Panc1 (cell line): ENCODE measurements around the gene PDE1A. TPM values are rescaled to one million over a fixed set of nuclear protein-coding genes. Genes with fewer than 3 reads are reported as not detected.

ENCODE experiments used
- ATAC-seq: fragments of 200-7000 bp; cut with Tn5 transposase; 2 replicates; pipeline ENCODE4 v1.9.1; 2020; ENCODE audit warnings: mild to moderate bottlenecking, moderate library complexity
- BruUV-seq: library from RNA; stranded (reverse); fragments of 400-500 nt; replicated peaks from 2 replicates; lab custom pipeline; 2021; lab: Mats Ljungman, UMichigan
- CTCF ChIA-PET: fragments of 300-600 bp; sonication (Branson Sonifier 250); formaldehyde crosslinking; loops from one replicate; lab custom pipeline; 2022; ENCODE audit warnings: antibody characterized with exemption; lab: Charles Lee
- POLR2A ChIA-PET: fragments of 300-600 bp; sonication (Branson Sonifier 250); formaldehyde crosslinking; loops from one replicate; lab custom pipeline; 2022; ENCODE audit warnings: antibody characterized with exemption; lab: Charles Lee
- DNase-seq: peaks from one replicate; pipeline ENCODE4 v3.0.0-alpha.2; 2010; ENCODE audit warnings: low read depth, low spot score
- H3K27ac ChIP-seq: 2 replicates; pipeline ENCODE4 v1.5.1; 2011; ENCODE audit warnings: mild to moderate bottlenecking, low read length, inconsistent platforms
- H3K27me3 ChIP-seq: fragments of 200-500 bp; sonication (Bioruptor generic); 2 replicates; pipeline ENCODE4 v1.6.0; 2014; ENCODE audit warnings: low read length, inconsistent platforms; ENCODE audit not compliant: control insufficient read depth, insufficient read depth
- H3K36me3 ChIP-seq: fragments of 200-500 bp; sonication (Bioruptor generic); 2 replicates; pipeline ENCODE4 v1.5.1; 2014; ENCODE audit warnings: inconsistent platforms, mild to moderate bottlenecking, low read length, moderate library complexity; ENCODE audit not compliant: control insufficient read depth, insufficient read depth
- H3K4me1 ChIP-seq: 2 replicates; pipeline ENCODE4 v1.5.1; 2011; ENCODE audit warnings: inconsistent platforms, mild to moderate bottlenecking, low read length, moderate library complexity; ENCODE audit not compliant: control insufficient read depth, insufficient read depth
- H3K4me3 ChIP-seq, 2 experiments: 2 replicates each; pipeline ENCODE4 v1.5.1; 2011 to 2012; ENCODE audit warnings: low read depth in 2 of 2, low read length in 2 of 2, mild to moderate bottlenecking in 2 of 2, inconsistent platforms in 1 of 2, moderate library complexity in 1 of 2
- H3K9me3 ChIP-seq: fragments of 200-500 bp; sonication (Bioruptor generic); 2 replicates; pipeline ENCODE4 v1.5.1; 2014; ENCODE audit warnings: low read depth, mild to moderate bottlenecking, inconsistent platforms, low read length, moderate library complexity; ENCODE audit not compliant: control insufficient read depth, insufficient read depth
- POLR2AphosphoS5 ChIP-seq: IDR thresholded peaks from 2 replicates; pipeline ENCODE4 v1.6.1; 2012; ENCODE audit warnings: mild to moderate bottlenecking, low read depth, low read length, moderate library complexity
- SIN3A ChIP-seq: IDR thresholded peaks from 2 replicates; pipeline ENCODE4 v1.6.1; 2012; ENCODE audit warnings: low read depth, mild to moderate bottlenecking, low read length, moderate library complexity, borderline replicate concordance; ENCODE audit not compliant: insufficient read depth
- TCF7L2 ChIP-seq: IDR thresholded peaks from 2 replicates; pipeline ENCODE4 v1.6.1; 2011; ENCODE audit warnings: mild to moderate bottlenecking, low read depth, low read length, inconsistent platforms
- in situ Hi-C: cut with HindIII; loops from 2 replicates; pipeline ENCODE4 v1.10.0; 2016; ENCODE audit warnings: low sequenced_read_pairs, low pct_unique_long_range_greater_than_20kb
- intact Hi-C: fragments of 100-400 bp; cut with micrococcal nuclease; formaldehyde crosslinking; loops from one replicate; pipeline ENCODE4 v1.10.0; 2022; ENCODE audit not compliant: unreplicated experiment
- total RNA-seq: library from RNA; stranded (reverse); gene quantifications from one replicate; pipeline ENCODE4 v1.2.1, GENCODE V29; 2021; ENCODE audit not compliant: unreplicated experiment
- TF ChIP-seq, protein P1 (sequence below): fragments of 450-650 bp; IDR thresholded peaks from 2 replicates; pipeline ENCODE4 v1.5.1; 2017; ENCODE audit warnings: mild to moderate bottlenecking
- TF ChIP-seq, protein P2 (sequence below), 2 experiments: IDR thresholded peaks; 2 replicates each; pipeline ENCODE4 v1.6.1; 2011 to 2012; ENCODE audit warnings: low read depth in 2 of 2, control low read depth in 1 of 2, low read length in 1 of 2, mild to moderate bottlenecking in 1 of 2, moderate library complexity in 1 of 2; ENCODE audit not compliant: insufficient read depth in 1 of 2

PDE1A gene
- total RNA-seq, 1 experiment from 2014 or later = 0.08 TPM

GRCh38 chr2:182186132-182186735, 240.6 kb downstream of the PDE1A start:
- DNase-seq = peak; percentile 17
- no TSS peak for BruUV-seq
- in situ Hi-C loops = no loop called here
- H3K36me3 ChIP-seq = no peaks in the 10 kb centered on the region
- no peaks in the 10 kb centered on the region for H3K4me1 ChIP-seq
- TF ChIP-seq, protein P1, sequence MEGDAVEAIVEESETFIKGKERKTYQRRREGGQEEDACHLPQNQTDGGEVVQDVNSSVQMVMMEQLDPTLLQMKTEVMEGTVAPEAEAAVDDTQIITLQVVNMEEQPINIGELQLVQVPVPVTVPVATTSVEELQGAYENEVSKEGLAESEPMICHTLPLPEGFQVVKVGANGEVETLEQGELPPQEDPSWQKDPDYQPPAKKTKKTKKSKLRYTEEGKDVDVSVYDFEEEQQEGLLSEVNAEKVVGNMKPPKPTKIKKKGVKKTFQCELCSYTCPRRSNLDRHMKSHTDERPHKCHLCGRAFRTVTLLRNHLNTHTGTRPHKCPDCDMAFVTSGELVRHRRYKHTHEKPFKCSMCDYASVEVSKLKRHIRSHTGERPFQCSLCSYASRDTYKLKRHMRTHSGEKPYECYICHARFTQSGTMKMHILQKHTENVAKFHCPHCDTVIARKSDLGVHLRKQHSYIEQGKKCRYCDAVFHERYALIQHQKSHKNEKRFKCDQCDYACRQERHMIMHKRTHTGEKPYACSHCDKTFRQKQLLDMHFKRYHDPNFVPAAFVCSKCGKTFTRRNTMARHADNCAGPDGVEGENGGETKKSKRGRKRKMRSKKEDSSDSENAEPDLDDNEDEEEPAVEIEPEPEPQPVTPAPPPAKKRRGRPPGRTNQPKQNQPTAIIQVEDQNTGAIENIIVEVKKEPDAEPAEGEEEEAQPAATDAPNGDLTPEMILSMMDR = peak; percentile 72; the same call in 1 of the 2 replicates
- no peak for TF ChIP-seq POLR2AphosphoS5
- ChIA-PET CTCF (interaction anchor here (0.7 kb wide), 1 partner anchor 34 kb away, joined by 3 read pairs; no protein-coding TSS in a partner anchor), POLR2A (no interaction called here)
- H3K9me3 ChIP-seq = peaks cover 5% of the 10 kb centered on the region; the same call in 1 of the 2 replicates
- peak; percentile 68; the same call in 1 of the 2 replicates for ATAC-seq
- intact Hi-C loops = loop anchor here (1.0 kb wide), 1 partner anchor 464 kb away; no protein-coding TSS in a partner anchor
- H3K27ac ChIP-seq = no peak overlapping the region
- no peak overlapping the region for H3K4me3 ChIP-seq
- H3K27me3 ChIP-seq = no peaks in the 10 kb centered on the region

- no peaks in the 10 kb centered on the region for H3K27me3 ChIP-seq
- H3K27ac ChIP-seq = no peak overlapping the region
- H3K4me3 ChIP-seq = no peak overlapping the region
- no peaks in the 10 kb centered on the region for H3K4me1 ChIP-seq
- ATAC-seq (no peak), DNase-seq (no peak)
- TF ChIP-seq TCF7L2 (no peak), SIN3A (no peak), POLR2AphosphoS5 (no peak)
- TF ChIP-seq, protein P2, sequence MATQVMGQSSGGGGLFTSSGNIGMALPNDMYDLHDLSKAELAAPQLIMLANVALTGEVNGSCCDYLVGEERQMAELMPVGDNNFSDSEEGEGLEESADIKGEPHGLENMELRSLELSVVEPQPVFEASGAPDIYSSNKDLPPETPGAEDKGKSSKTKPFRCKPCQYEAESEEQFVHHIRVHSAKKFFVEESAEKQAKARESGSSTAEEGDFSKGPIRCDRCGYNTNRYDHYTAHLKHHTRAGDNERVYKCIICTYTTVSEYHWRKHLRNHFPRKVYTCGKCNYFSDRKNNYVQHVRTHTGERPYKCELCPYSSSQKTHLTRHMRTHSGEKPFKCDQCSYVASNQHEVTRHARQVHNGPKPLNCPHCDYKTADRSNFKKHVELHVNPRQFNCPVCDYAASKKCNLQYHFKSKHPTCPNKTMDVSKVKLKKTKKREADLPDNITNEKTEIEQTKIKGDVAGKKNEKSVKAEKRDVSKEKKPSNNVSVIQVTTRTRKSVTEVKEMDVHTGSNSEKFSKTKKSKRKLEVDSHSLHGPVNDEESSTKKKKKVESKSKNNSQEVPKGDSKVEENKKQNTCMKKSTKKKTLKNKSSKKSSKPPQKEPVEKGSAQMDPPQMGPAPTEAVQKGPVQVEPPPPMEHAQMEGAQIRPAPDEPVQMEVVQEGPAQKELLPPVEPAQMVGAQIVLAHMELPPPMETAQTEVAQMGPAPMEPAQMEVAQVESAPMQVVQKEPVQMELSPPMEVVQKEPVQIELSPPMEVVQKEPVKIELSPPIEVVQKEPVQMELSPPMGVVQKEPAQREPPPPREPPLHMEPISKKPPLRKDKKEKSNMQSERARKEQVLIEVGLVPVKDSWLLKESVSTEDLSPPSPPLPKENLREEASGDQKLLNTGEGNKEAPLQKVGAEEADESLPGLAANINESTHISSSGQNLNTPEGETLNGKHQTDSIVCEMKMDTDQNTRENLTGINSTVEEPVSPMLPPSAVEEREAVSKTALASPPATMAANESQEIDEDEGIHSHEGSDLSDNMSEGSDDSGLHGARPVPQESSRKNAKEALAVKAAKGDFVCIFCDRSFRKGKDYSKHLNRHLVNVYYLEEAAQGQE (IDR thresholded peaks at IDR 0.05; ENCODE audit: insufficient read depth in 1 of 2, low read depth in 2 of 2, low read length in 1 of 2) = no peak
- TF ChIP-seq, protein P1 = no peak
- no TSS peak for BruUV-seq
- intact Hi-C loops (no loop called here), in situ Hi-C loops (no loop called here)
- H3K9me3 ChIP-seq = peaks cover 5% of the 10 kb centered on the region; the same call in 1 of the 2 replicates
- ChIA-PET CTCF (no interaction called here), POLR2A (no interaction called here)
- H3K36me3 ChIP-seq = no peaks in the 10 kb centered on the region
Observed at GRCh38 chr2:182182436-182182835, 244.4 kb downstream of the PDE1A start.
